ENCODE results near the gene RINT1.

The RINT1 gene

DNA sequence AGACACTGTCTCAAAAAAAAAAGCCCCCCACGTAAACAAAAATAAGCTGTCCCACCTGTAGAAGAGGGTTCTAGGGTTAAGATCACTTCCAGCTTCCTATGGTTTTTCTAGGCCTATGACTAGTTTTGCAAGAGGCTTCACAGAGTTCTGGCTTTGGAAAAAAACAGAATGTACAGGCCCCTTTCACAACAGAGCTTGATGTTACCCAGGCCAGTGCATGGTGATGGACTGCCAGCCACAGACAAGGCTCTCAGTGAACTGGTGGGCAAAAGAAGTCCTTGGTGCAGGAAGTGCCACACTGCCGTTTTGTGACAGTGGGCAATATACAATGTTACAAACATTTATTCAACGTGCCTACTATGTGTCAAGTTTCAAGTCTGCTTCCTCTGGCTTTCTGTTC is 67.5 kb downstream of the RINT1 start:
- no peak for DNase-seq (ENCODE audit: low read depth)

DNA sequence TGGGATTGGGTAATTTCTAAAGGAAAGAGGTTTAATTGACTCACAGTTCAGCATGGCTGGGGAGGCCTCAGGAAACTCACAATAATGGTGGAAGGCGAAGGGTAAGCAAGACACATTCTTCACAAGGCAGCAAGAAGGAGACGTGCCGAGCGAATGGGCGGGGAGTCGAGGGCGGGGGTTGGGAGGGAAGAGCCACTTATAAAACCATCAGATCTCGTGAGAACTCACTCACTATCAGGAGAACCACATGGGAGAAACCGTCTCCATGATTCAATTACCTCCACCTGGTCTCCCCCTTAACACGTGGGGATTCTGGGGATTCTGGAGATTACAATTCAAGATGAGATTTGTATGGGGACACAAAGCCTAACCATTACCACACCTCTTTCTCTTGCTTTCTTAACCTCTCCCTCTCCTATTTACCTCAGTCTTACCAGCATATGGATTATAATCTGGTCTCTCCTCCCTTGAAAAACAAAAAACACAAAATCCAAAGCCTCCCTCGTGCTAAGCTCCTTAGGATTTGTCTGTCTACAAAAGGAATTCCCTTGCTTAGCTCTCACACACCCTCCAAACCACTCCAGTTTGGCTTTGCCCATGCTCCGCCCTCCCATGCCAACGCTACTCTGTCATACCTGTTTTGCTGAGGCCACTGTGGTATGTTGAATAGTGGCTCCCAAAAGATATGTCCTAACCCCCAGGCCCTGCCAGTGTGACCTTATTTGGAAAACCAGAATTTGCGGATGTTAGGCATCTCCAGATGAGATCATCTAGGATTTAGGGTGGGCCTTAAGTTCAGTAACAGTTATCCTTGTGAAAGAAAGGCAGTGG is 68.9 kb downstream of the RINT1 start:
- DNase-seq (ENCODE audit: low read depth) = no peak

DNA sequence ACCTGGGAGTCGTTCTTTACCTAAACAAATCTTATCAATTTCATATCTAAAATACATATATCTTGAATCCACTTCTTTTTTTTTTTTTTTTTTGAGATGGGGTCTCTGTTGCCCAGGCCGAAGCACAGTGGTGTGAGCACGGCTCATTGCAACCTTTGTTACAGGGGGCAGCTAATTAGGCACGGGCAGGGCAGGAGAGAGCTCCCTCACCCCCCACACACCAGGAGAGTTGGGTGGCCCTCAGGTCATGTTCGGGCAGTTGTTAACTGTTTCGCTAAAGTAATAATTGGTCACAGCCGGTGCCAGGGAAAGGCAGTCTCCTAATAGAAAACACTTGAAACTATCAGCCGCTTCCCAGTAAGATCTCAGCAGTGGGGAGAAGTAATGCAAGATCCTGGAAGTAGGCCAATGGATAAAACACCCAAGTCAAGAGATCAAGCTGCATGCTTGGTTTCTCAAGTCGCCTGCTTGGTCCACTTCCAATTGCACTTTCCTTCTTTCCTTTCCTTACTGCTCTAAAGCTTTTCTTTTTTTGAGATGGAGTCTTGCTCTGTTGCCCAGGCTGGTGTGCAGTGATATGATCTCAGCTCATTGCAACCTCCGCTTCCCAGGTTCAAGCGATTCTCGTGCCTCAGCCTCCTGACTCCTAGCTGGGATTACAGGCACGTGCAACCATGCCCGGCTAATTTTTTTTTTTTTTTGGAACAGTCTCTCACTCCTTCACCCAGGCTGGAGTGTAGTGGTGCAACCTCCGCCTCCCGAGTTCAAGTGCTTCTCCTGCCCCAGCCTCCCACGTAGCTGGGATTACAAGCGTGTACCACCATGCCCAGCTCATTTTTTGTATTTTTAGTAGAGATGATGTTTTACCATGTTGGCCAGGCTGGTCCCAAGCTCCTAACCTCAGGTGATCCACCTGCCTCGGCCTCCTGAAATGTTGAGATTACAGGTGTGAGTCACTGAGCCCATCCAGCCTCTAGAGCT is 70.6 kb downstream of the RINT1 start:
- no peak for DNase-seq (ENCODE audit: low read depth)

DNA sequence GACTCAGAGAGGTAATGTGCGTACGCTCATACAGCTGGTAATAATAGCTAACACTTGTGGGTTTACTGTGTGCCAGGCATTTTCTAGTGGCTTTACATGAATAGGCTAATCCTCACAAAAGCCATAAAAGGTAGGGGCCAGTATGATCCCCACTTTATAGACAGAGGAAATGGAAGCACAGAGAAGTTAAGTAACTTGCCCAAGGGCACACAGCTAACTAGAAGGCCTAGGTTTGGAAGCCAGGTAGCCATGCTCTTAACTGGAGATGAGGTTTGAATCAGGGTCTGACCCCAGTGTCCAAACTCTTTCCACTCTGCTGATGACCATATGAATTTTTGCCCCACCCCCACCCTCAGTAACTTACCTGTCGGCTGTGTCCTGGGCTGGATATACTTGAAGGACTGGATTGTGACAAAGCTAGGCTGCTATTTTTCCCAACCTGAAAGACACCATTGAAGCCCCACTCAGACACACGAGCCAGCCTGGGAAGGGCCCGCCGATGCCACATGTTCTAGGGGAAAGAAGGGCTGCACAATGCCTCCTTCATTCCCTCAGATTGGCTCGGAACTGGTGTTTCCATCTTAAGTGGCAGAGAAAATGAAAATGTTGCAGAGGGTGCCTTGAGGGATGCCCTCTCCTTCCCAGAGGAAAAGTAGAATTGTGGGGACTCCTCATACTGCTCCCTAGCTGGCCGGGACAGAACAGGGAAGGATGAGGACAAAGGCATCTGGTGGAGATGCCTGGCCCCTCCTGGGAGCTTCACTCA is 78.3 kb downstream of the RINT1 start:
- DNase-seq (ENCODE audit: low read depth) = no peak

DNA sequence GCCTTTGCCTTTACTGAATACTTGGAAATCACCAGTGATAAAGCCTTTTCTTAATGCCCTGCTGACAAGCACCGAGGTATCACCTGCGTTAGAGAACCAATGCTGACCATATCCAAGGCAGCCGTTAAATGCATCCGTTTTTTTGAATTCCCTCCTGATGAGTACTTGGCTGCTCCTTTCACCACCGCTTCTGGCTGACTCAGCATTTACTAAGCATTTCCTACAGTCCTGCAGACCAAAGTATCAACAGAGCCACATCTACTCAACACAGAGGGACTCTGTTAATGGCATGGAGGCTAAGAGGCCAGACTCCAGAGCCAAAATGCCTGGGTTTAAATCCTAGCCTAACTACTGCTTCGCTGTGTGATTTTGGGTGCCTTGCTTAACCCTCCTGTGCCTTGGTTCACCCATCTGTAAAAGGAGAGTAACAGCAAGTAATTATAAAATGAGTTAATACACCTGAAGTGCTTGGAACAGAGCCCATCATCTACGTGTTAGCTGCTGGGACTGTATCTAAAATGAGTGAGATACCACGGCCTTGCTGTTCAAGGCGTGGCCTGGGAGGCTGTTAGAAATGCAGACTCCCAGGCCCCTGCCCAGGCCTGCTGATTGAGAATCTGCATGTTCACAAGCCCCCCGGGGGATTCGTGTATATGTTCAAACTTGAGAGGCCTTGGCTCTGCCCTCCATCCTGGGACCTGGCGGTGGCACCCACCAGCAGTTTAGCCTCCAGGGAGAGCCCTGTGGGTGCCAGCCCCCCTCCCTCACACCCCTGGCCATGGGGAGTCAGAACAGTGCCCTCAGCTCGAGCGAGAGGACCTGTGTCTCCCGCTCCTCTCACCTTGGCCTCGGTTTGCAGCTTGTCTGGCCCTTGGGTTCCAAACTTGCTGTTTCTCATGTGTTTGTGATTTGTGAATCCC is 80.1 kb downstream of the RINT1 start:
- DNase-seq (ENCODE audit: low read depth) = no peak

DNA sequence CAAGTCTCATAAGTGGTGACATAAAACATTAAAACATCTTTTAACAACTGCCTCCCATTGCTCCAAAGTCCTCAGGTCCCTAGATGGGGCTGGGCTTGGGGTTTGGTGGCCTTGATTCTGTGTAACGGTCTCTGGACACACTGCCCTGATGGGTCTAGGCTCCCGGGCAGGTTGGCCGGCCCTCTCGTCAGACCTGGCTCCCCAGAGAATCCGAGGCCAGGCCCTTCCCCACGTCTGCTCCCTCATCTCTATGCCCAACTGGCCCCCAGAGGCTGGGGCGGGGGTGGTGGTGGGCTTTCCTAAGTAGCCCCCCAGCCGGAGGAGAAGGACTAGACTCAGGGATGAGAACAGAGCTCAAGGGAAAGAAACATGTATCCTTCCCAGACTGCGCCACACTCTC is 80.8 kb downstream of the RINT1 start:
- no peak for DNase-seq (ENCODE audit: low read depth)

DNA sequence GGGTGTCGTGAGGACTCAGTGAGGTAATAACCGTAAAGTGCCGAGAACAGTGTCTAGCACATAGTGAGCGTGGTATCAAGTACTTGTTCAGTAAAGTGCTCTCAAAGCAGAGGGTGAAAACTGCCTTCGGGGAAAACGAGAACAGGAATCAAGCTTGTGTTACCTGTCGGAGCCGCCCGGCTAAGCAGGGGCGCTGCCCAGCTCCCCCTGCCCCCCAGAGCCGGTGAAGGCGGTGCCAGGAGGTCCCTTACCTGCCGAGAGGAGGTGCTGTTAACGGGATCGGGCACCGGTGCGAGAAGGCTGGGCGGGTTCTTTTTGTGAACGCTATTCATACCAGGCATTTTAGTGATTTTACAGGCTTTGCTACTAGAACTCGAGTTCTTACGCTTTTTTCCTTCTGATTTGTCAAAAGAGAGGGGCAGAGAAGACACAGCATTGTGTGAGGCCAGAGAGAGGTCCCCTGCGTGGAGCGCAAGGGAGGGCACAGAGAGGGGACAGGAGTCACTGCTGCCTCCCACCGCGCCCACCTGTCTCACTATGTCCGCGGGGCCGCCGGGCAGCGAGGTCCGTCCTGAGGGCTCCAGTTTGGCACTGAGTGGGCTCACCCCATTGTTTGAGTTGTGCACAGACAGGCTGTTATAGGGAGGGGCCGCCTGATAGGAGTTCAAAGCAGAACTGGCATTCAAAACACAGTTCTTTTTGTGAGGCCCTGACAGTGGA is 81.8 kb downstream of the RINT1 start:
- no peak for DNase-seq (ENCODE audit: low read depth)

DNA sequence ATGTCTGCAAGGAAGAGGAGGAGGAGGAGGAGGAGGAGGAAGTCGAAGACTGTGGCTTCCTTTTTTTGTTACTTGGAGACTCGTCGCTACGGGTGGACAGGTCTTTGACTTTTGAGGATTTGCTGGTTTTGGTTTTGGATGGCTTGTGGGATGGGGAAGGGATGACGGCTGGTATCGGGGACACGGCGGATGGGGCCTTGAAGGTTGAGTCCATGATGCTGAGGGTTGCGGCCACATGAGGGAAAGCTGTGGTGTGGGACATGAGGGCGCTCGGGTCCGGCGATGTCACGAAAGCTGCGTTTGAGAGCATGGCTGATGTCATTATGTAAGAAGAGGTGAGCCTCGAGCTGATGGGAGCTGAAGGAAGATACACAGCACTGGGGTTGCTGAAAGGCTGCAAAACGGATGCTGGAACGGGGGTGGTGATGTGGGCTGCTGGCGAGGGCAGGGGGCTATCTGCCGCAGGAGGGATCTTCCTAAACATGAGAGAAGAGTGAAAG is 82.4 kb downstream of the RINT1 start:
- DNase-seq (ENCODE audit: low read depth) = no peak
